Measurements from ENCODE around the gene SPTB.
"Not testable (repeated sequence)": the region's sequence is repeated elsewhere in the genome, so short reads cannot be mapped to it uniquely, and the experiment has no call there.

SPTB gene

GRCh38 chr14:64879635-64880220, at the start of gene SPTB:
TSS of gene SPTB (minus strand) at chr14:64879907. CDS start at chr14:64823094, 56,813 bp downstream.
- DNase-seq (ENCODE audit: low read depth, low spot score) = peak; percentile 18

GRCh38 chr14:64929014-64929359, 49.3 kb upstream of the SPTB start:
- DNase-seq (ENCODE audit: low read depth, low spot score) = no peak

GRCh38 chr14:64928239-64929013, 48.7 kb upstream of the SPTB start:
- no peak for DNase-seq (ENCODE audit: low read depth, low spot score)

GRCh38 chr14:64927031-64927430, 47.3 kb upstream of the SPTB start:
- DNase-seq (ENCODE audit: low read depth, low spot score) = no peak

GRCh38 chr14:64926398-64926995, 46.8 kb upstream of the SPTB start:
- DNase-seq (ENCODE audit: low read depth, low spot score) = no peak

GRCh38 chr14:64923015-64923414, 43.3 kb upstream of the SPTB start:
- no peak for DNase-seq (ENCODE audit: low read depth, low spot score)

- DNase-seq (ENCODE audit: low read depth, low spot score) = no peak
Observed at GRCh38 chr14:64920465-64920864, 40.8 kb upstream of the SPTB start.

GRCh38 chr14:64919618-64920017, 39.9 kb upstream of the SPTB start:
- no peak for DNase-seq (ENCODE audit: low read depth, low spot score)

- DNase-seq (ENCODE audit: low read depth, low spot score) = no peak
Observed at GRCh38 chr14:64919215-64919614, 39.5 kb upstream of the SPTB start.

- peak; percentile 7 for DNase-seq (ENCODE audit: low read depth, low spot score)
Observed at GRCh38 chr14:64918216-64918615, 38.5 kb upstream of the SPTB start.

GRCh38 chr14:64915797-64916196, 36.1 kb upstream of the SPTB start:
- DNase-seq (ENCODE audit: low read depth, low spot score) = no peak

- no peak for DNase-seq (ENCODE audit: low read depth, low spot score)
Observed at GRCh38 chr14:64915029-64915424, 35.3 kb upstream of the SPTB start.

GRCh38 chr14:64914237-64915028, 34.7 kb upstream of the SPTB start, which contains the start of gene CHURC1:
TSS of gene CHURC1 (plus strand) at chr14:64914455. CDS start at chr14:64914496, 41 bp downstream.
- peak; percentile 99 for DNase-seq (ENCODE audit: low read depth, low spot score)

GRCh38 chr14:64913477-64913876, 33.8 kb upstream of the SPTB start:
- DNase-seq (ENCODE audit: low read depth, low spot score) = not testable (repeated sequence)

GRCh38 chr14:64912261-64912660, 32.6 kb upstream of the SPTB start:
- no peak for DNase-seq (ENCODE audit: low read depth, low spot score)

- peak; percentile 49 for DNase-seq (ENCODE audit: low read depth, low spot score)
Observed at GRCh38 chr14:64910847-64911495, 31.3 kb upstream of the SPTB start.

- no peak for DNase-seq (ENCODE audit: low read depth, low spot score)
Observed at GRCh38 chr14:64906022-64906421, 26.3 kb upstream of the SPTB start.

GRCh38 chr14:64899958-64900357, 20.3 kb upstream of the SPTB start:
- DNase-seq (ENCODE audit: low read depth, low spot score) = no peak

GRCh38 chr14:64891839-64892375, 12.2 kb upstream of the SPTB start:
- DNase-seq (ENCODE audit: low read depth, low spot score) = peak; percentile 71

- no peak for DNase-seq (ENCODE audit: low read depth, low spot score)
Observed at GRCh38 chr14:64891173-64891838, 11.6 kb upstream of the SPTB start.

GRCh38 chr14:64889352-64889751, 9.6 kb upstream of the SPTB start:
- no peak for DNase-seq (ENCODE audit: low read depth, low spot score)

Measured in astrocyte of the hippocampus (primary cell).